ENCODE results near the gene PTGDS.

The PTGDS gene

DNA sequence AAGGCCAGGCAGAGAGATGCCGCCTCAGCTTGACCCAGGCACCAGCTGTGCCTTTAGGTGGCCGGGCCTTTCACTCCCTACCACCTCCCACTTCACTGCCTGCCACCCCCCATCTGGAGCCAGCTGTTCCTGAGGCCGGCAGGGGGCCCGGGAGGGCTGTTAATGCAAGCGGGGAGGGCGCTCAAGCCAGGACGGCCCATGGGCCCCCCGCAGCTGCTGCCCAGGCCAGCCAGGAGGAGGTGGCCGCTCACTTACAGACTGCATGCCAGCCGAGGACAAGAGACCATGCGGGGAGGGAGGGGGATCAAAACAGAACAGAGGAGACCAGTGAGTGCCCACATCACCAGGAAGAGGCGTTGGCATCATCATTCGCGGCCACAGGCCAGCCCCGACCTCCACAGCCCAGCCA lies 46.3 kb downstream of the PTGDS start:
- Histone ChIP-seq H4K12ac (ENCODE audit: low read depth, low read length) (no peak overlapping the region), H3K4me1 (ENCODE audit: control insufficient read depth in 1 of 2, insufficient read depth in 2 of 2, low read length in 2 of 2) (peaks cover 2 to 6% of the 10 kb centered on the region in 2 experiments), H2BK12ac (ENCODE audit: low read length) (no peak overlapping the region), H2BK5ac (ENCODE audit: low read depth, low read length, poor library complexity) (no peak overlapping the region), H3K79me1 (ENCODE audit: low read length) (no peaks in the 10 kb centered on the region), H3K4me3 (ENCODE audit: low read depth, low read length) (no peak overlapping the region), H3K27ac (ENCODE audit: low read depth, low read length) (no peak overlapping the region), H3K23ac (ENCODE audit: low read length) (no peak overlapping the region), H3K9ac (ENCODE audit: low read length) (no peak overlapping the region), H3K36me3 (ENCODE audit: control insufficient read depth in 1 of 2, insufficient read depth in 2 of 2, low read length in 2 of 2) (no peaks in the 10 kb centered on the region), H4K91ac (ENCODE audit: low read depth, low read length) (no peak overlapping the region), H3K27me3 (ENCODE audit: insufficient read depth, low read length) (peaks cover 9% of the 10 kb centered on the region), H2AFZ (ENCODE audit: insufficient read depth, low read length, poor library complexity) (no peak overlapping the region), H3K4ac (ENCODE audit: low read depth, low read length) (no peak overlapping the region), H3K79me2 (ENCODE audit: control insufficient read depth, insufficient read depth, low read length, poor library complexity) (no peaks in the 10 kb centered on the region), H3K14ac (ENCODE audit: low read length) (no peak overlapping the region), H2AK5ac (ENCODE audit: low read length) (no peak overlapping the region), H3K18ac (ENCODE audit: low read length) (no peak overlapping the region), H3K9me3 (ENCODE audit: insufficient read depth, low read depth, low read length) (peaks cover 7% of the 10 kb centered on the region), H3K4me2 (ENCODE audit: low read length) (no peak overlapping the region), H4K8ac (ENCODE audit: low read depth, low read length) (no peak overlapping the region), H2BK120ac (ENCODE audit: insufficient read depth, low read length, poor library complexity) (no peak overlapping the region)
- no CpG with 5 or more reads among the region's 15 CpGs for WGBS (ENCODE audit: extremely low coverage, insufficient coverage, insufficient read length)
- no peak for DNase-seq

DNA sequence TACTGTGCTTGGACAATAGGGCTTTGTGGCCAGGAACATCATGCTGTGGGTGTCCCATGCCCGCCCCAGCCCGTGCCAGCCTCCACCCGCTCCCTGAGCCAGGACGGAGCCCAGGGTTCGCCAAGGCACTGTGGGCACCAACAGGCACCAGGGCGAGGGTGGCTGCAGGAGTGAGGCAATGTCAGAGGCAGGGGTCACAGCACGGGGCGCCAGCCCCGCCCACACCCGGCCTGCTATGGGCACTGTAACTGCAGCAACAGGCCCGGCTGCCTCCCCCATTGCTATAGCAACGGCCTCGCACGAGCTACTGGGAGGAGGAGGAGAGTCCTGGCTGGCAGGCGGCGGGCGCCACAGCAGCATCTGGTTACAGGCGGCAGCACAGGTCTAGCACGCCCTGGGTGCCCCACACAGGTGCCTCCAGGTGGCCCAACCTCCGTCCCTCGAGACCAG lies 48.2 kb downstream of the PTGDS start:
- DNase-seq, result no peak
- no peak overlapping the region for H3K14ac ChIP-seq (ENCODE audit: low read length)
- WGBS (ENCODE audit: extremely low coverage, insufficient coverage, insufficient read length), result no CpG with 5 or more reads among the region's 21 CpGs
- peaks cover 6 to 8% of the 10 kb centered on the region in 2 experiments for H3K4me1 ChIP-seq (ENCODE audit: control insufficient read depth in 1 of 2, insufficient read depth in 2 of 2, low read length in 2 of 2)
- H3K9ac ChIP-seq (ENCODE audit: low read length), result no peak overlapping the region
- no peaks in the 10 kb centered on the region for H3K36me3 ChIP-seq (ENCODE audit: control insufficient read depth in 1 of 2, insufficient read depth in 2 of 2, low read length in 2 of 2)
- no peak overlapping the region for H4K12ac ChIP-seq (ENCODE audit: low read depth, low read length)
- H4K91ac ChIP-seq (ENCODE audit: low read depth, low read length), result no peak overlapping the region
- no peaks in the 10 kb centered on the region for H3K79me2 ChIP-seq (ENCODE audit: control insufficient read depth, insufficient read depth, low read length, poor library complexity)
- peaks cover 9% of the 10 kb centered on the region for H3K27me3 ChIP-seq (ENCODE audit: insufficient read depth, low read length)
- no peak overlapping the region for H2BK12ac ChIP-seq (ENCODE audit: low read length)
- no peak overlapping the region for H3K4me3 ChIP-seq (ENCODE audit: low read depth, low read length)
- no peak overlapping the region for H2BK5ac ChIP-seq (ENCODE audit: low read depth, low read length, poor library complexity)
- H4K8ac ChIP-seq (ENCODE audit: low read depth, low read length), result no peak overlapping the region
- H3K27ac ChIP-seq (ENCODE audit: low read depth, low read length), result no peak overlapping the region
- peaks cover 7% of the 10 kb centered on the region for H3K9me3 ChIP-seq (ENCODE audit: insufficient read depth, low read depth, low read length)
- no peak overlapping the region for H2BK120ac ChIP-seq (ENCODE audit: insufficient read depth, low read length, poor library complexity)
- H2AK5ac ChIP-seq (ENCODE audit: low read length), result no peak overlapping the region
- H3K4ac ChIP-seq (ENCODE audit: low read depth, low read length), result no peak overlapping the region
- no peaks in the 10 kb centered on the region for H3K79me1 ChIP-seq (ENCODE audit: low read length)
- H3K4me2 ChIP-seq (ENCODE audit: low read length), result no peak overlapping the region
- H3K18ac ChIP-seq (ENCODE audit: low read length), result no peak overlapping the region
- no peak overlapping the region for H2AFZ ChIP-seq (ENCODE audit: insufficient read depth, low read length, poor library complexity)
- no peak overlapping the region for H3K23ac ChIP-seq (ENCODE audit: low read length)

DNA sequence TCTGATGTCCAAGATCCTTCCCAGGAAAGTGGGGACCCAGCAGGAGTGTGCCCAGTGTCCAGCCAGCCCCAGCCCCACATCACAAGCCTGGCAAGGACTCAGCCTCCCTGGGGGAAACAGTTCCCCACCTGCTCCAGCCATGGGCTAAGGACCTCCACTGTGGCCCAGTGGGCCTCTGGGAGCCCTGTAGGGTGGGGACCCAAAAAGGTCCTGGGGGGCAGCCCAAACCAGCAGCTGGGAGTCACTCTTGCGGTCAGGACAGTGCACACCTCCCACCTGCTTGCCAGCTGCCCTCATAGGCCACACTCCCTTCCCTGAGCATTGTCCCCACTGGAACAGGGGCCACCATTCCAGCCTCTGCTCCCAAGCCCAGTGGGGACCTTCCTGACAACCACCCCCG lies 49.1 kb downstream of the PTGDS start:
- H4K91ac ChIP-seq (ENCODE audit: low read depth, low read length), result no peak overlapping the region
- H4K12ac ChIP-seq (ENCODE audit: low read depth, low read length), result no peak overlapping the region
- no peak overlapping the region for H3K4me2 ChIP-seq (ENCODE audit: low read length)
- H2BK5ac ChIP-seq (ENCODE audit: low read depth, low read length, poor library complexity), result no peak overlapping the region
- peaks cover 6 to 8% of the 10 kb centered on the region in 2 experiments for H3K4me1 ChIP-seq (ENCODE audit: control insufficient read depth in 1 of 2, insufficient read depth in 2 of 2, low read length in 2 of 2)
- H2AK5ac ChIP-seq (ENCODE audit: low read length), result no peak overlapping the region
- no peaks in the 10 kb centered on the region for H3K79me2 ChIP-seq (ENCODE audit: control insufficient read depth, insufficient read depth, low read length, poor library complexity)
- no peak overlapping the region for H4K8ac ChIP-seq (ENCODE audit: low read depth, low read length)
- H3K4me3 ChIP-seq (ENCODE audit: low read depth, low read length), result no peak overlapping the region
- no peaks in the 10 kb centered on the region for H3K79me1 ChIP-seq (ENCODE audit: low read length)
- no peak overlapping the region for H3K23ac ChIP-seq (ENCODE audit: low read length)
- H2AFZ ChIP-seq (ENCODE audit: insufficient read depth, low read length, poor library complexity), result no peak overlapping the region
- H3K27me3 ChIP-seq (ENCODE audit: insufficient read depth, low read length), result peaks cover 9% of the 10 kb centered on the region
- H3K4ac ChIP-seq (ENCODE audit: low read depth, low read length), result no peak overlapping the region
- H3K36me3 ChIP-seq (ENCODE audit: control insufficient read depth in 1 of 2, insufficient read depth in 2 of 2, low read length in 2 of 2), result no peaks in the 10 kb centered on the region
- H3K9me3 ChIP-seq (ENCODE audit: insufficient read depth, low read depth, low read length), result peaks cover 5% of the 10 kb centered on the region
- H3K9ac ChIP-seq (ENCODE audit: low read length), result no peak overlapping the region
- no peak overlapping the region for H2BK120ac ChIP-seq (ENCODE audit: insufficient read depth, low read length, poor library complexity)
- no peak overlapping the region for H3K18ac ChIP-seq (ENCODE audit: low read length)
- no peak overlapping the region for H3K14ac ChIP-seq (ENCODE audit: low read length)
- no peak overlapping the region for H2BK12ac ChIP-seq (ENCODE audit: low read length)
- no peak overlapping the region for H3K27ac ChIP-seq (ENCODE audit: low read depth, low read length)
- DNase-seq, result no peak
- WGBS (ENCODE audit: extremely low coverage, insufficient coverage, insufficient read length), result no CpG with 5 or more reads among the region's 2 CpGs

DNA sequence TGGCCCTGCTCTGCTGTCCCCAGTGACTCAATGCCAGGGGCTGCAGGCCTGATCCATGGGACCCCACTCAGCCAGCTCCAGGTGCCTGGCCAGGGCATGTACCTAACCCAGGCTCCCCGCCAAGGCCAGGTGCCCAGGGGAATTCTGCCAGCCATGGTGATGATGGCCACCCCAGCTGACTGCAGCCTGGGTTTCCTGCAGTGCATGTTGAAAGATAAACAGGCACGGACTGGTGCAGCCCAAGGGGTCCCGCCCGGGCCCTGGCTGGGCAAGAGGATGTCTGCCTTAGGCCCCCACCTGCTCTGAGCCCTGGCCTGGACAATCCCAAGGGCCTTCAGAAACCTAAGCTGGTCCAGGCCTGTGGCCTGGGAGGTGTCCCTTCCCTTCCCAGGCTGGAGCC lies 49.5 kb downstream of the PTGDS start:
- Histone ChIP-seq H3K79me1 (ENCODE audit: low read length) (no peaks in the 10 kb centered on the region), H2BK120ac (ENCODE audit: insufficient read depth, low read length, poor library complexity) (no peak overlapping the region), H2AFZ (ENCODE audit: insufficient read depth, low read length, poor library complexity) (no peak overlapping the region), H3K27me3 (ENCODE audit: insufficient read depth, low read length) (peaks cover 9% of the 10 kb centered on the region), H3K23ac (ENCODE audit: low read length) (no peak overlapping the region), H3K4me2 (ENCODE audit: low read length) (no peak overlapping the region), H2AK5ac (ENCODE audit: low read length) (no peak overlapping the region), H4K91ac (ENCODE audit: low read depth, low read length) (no peak overlapping the region), H3K4me1 (ENCODE audit: control insufficient read depth in 1 of 2, insufficient read depth in 2 of 2, low read length in 2 of 2) (peaks cover 6 to 8% of the 10 kb centered on the region in 2 experiments), H3K79me2 (ENCODE audit: control insufficient read depth, insufficient read depth, low read length, poor library complexity) (no peaks in the 10 kb centered on the region), H3K9me3 (ENCODE audit: insufficient read depth, low read depth, low read length) (peaks cover 5% of the 10 kb centered on the region), H3K27ac (ENCODE audit: low read depth, low read length) (no peak overlapping the region), H3K36me3 (ENCODE audit: control insufficient read depth in 1 of 2, insufficient read depth in 2 of 2, low read length in 2 of 2) (no peaks in the 10 kb centered on the region), H3K4ac (ENCODE audit: low read depth, low read length) (no peak overlapping the region), H4K12ac (ENCODE audit: low read depth, low read length) (no peak overlapping the region), H2BK5ac (ENCODE audit: low read depth, low read length, poor library complexity) (no peak overlapping the region), H4K8ac (ENCODE audit: low read depth, low read length) (no peak overlapping the region), H3K18ac (ENCODE audit: low read length) (no peak overlapping the region), H2BK12ac (ENCODE audit: low read length) (no peak overlapping the region), H3K9ac (ENCODE audit: low read length) (no peak overlapping the region), H3K4me3 (ENCODE audit: low read depth, low read length) (no peak overlapping the region), H3K14ac (ENCODE audit: low read length) (no peak overlapping the region)
- WGBS (ENCODE audit: extremely low coverage, insufficient coverage, insufficient read length), result no CpG with 5 or more reads among the region's 4 CpGs
- DNase-seq, result no peak
